ENCODE data around the gene CECR2.

Gene CECR2

DNA sequence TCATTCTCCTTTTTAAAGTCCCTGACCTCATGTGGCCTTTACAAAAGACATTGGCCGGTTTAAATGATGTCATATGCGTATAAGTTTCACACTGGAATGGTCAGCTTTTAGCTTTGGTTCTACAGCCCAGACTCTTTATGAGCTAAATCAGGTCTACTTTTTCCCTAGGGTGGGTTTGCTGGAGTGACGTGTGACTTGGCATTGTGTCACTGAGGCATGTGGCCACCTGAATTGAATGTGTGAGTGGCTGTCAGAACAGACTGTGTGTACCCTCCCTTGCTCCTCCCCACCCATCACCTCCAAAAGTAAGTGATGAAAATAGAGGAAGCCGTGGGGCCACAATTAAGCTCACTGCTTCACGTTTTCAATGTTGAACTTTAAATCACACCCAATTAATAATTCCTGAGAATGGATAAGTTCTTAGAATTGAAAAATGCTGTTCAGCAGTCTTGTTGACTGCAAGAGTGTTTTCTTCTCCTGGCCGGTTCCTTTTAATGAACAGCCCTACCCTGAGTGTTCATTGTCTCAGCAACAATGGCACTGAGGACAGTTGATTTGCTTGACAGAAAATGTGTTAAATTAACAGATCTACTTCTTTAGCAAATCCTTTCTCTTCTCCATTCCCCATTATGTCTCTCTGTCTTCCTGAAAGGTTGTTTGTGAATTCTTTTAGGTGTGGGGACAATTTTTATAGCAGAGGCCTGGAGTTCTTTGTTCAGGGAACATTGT, 11.3 kb downstream of the CECR2 start:
- Histone ChIP-seq H3K27me3 (ENCODE audit: control insufficient read depth, insufficient read depth, low read length) (no peaks in the 10 kb centered on the region), H3K9ac (ENCODE audit: low read depth, low read length) (peak overlapping the region; percentile 13; the same call in 1 of the 2 replicates), H3K27ac (ENCODE audit: low read depth, low read length) (peak overlapping the region; percentile 88), H3K36me3 (ENCODE audit: control insufficient read depth, insufficient read depth, low read length) (no peaks in the 10 kb centered on the region), H3K4me1 (ENCODE audit: control insufficient read depth, insufficient read depth, low read length) (peaks cover 62% of the 10 kb centered on the region), H3K9me3 (ENCODE audit: control insufficient read depth, insufficient read depth, low read length) (no peaks in the 10 kb centered on the region), H3K4me3 (ENCODE audit: low read depth, low read length) (peak overlapping the region; percentile 37)

DNA sequence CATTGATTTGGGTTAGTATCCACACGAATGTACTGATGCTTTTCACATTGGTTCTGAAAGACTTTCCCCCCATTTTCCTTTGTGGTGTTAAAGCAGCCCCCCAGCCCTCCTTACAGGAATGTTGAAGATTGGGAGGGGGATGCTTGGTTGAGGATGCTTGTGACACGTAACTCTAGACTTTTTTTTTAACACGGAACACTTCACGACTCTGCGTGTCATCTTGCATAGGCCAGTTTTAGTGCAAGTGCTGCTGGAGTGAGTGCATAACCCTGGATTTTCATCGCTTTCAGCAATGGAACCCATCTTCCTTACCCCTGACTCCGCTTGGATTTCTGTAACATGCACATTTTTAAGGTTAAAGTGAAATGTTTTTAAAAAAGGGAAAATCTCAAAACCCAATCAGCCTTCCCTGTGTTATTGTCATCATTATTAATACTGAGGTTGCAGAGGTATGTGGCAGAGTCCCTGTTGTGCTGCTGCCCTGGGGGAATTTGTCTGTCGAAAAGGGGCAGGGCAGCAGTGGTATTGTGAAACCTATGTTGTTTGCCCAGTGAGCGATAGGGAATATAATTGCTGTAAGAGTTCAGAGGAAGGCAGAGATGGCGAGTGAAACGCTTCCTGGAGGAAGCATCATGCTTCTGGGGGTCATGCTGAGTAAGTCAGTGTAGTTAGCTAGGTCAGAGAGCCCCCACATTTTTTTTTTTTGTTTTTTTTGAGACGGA, 12.1 kb downstream of the CECR2 start:
- H3K4me1 ChIP-seq (ENCODE audit: control insufficient read depth, insufficient read depth, low read length) = peaks cover 65% of the 10 kb centered on the region
- H3K4me3 ChIP-seq (ENCODE audit: low read depth, low read length) = peak overlapping the region; percentile 14
- no peaks in the 10 kb centered on the region for H3K9me3 ChIP-seq (ENCODE audit: control insufficient read depth, insufficient read depth, low read length)
- H3K9ac ChIP-seq (ENCODE audit: low read depth, low read length) = peak overlapping the region; percentile 42; the same call in 1 of the 2 replicates
- no peaks in the 10 kb centered on the region for H3K36me3 ChIP-seq (ENCODE audit: control insufficient read depth, insufficient read depth, low read length)
- no peaks in the 10 kb centered on the region for H3K27me3 ChIP-seq (ENCODE audit: control insufficient read depth, insufficient read depth, low read length)
- peak overlapping the region; percentile 88 for H3K27ac ChIP-seq (ENCODE audit: low read depth, low read length)

DNA sequence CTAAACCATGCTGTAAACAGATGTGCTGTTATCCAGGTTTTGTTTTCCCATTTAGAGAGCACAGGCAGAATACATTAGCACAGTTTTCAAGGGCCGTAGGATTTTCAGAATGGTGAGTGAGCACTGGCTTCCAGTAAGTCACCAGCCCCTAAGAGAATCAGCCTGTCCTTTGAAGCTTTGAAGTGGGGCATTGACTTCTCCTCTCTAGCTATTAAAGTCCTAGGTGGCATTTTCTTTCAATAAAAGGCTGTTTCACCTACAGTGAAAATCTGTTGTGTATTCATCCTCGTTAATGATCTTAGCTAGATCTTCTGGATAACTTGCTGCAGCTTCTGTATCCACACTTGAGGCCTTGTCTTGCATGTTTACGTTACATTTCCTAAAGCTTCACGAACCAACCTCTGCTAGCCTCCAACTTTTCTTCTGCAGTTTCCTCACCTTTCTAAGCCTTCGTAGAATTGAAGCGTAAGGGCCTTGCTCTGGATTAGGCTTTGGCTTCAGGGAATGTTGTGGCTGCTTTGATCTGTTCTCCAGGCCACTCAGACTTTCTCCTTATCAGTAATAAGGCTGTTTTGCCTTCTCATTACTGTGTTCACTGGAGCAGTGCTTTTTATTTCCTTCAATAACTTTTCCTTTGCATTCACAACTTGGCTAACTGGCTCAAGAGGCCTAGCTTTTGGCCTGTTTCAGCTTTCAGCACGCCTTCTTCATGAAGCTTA, 15.5 kb downstream of the CECR2 start:
- H3K4me1 ChIP-seq (ENCODE audit: control insufficient read depth, insufficient read depth, low read length) = peaks cover 57% of the 10 kb centered on the region
- no peaks in the 10 kb centered on the region for H3K27me3 ChIP-seq (ENCODE audit: control insufficient read depth, insufficient read depth, low read length)
- no peaks in the 10 kb centered on the region for H3K9me3 ChIP-seq (ENCODE audit: control insufficient read depth, insufficient read depth, low read length)
- H3K4me3 ChIP-seq (ENCODE audit: low read depth, low read length) = no peak overlapping the region
- no peak overlapping the region for H3K9ac ChIP-seq (ENCODE audit: low read depth, low read length)
- H3K36me3 ChIP-seq (ENCODE audit: control insufficient read depth, insufficient read depth, low read length) = 0 out of 2 replicates have a peak, but pooled peaks cover 7% of the 10 kb centered on the region
- H3K27ac ChIP-seq (ENCODE audit: low read depth, low read length) = peak overlapping the region; percentile 0

DNA sequence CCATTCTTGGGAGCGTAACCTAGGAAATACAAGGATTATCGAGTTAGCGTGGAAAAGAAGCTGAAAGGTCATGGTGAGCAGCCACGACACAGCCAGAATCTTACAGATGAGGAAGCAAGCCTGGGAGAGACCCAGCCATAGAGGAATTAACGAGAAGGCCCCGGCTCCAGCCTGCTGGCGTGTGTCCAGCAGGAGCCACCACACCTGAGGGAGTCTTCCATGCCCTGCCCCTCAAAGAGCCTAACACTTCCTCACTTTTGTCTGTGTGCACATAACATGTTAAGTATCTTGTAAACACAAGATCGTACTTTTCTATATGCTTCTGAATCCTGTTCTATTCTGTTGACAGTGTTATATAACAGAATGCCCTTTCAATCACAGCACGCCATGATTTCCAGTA, 18.1 kb downstream of the CECR2 start:
- no peaks in the 10 kb centered on the region for H3K9me3 ChIP-seq (ENCODE audit: control insufficient read depth, insufficient read depth, low read length)
- H3K27me3 ChIP-seq (ENCODE audit: control insufficient read depth, insufficient read depth, low read length) = no peaks in the 10 kb centered on the region
- peaks cover 51% of the 10 kb centered on the region for H3K4me1 ChIP-seq (ENCODE audit: control insufficient read depth, insufficient read depth, low read length)
- peaks cover 19% of the 10 kb centered on the region for H3K36me3 ChIP-seq (ENCODE audit: control insufficient read depth, insufficient read depth, low read length)
- no peak overlapping the region for H3K9ac ChIP-seq (ENCODE audit: low read depth, low read length)
- H3K4me3 ChIP-seq (ENCODE audit: low read depth, low read length) = no peak overlapping the region
- peak overlapping the region; percentile 42 for H3K27ac ChIP-seq (ENCODE audit: low read depth, low read length)

DNA sequence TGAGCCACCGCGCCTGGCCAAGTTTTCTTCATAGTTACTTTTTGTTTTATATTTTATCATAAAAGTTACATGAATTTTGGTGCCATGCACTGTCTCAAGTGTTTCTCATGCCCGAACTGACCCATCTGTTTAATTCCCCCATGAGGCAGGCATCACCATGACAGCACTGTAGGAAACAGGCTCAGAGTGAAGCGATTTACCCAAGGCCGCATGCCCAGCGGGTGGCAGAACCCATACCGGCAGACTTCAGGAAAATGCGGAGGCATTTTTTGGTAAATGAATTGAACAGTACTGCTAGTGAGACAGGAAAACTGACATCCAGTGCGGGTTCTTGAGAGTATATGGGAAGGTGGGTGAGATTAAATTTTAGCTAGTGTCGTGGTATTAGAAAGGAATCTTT, 19.0 kb downstream of the CECR2 start:
- Histone ChIP-seq H3K4me1 (ENCODE audit: control insufficient read depth, insufficient read depth, low read length) (peaks cover 49% of the 10 kb centered on the region), H3K27ac (ENCODE audit: low read depth, low read length) (no peak overlapping the region), H3K9ac (ENCODE audit: low read depth, low read length) (no peak overlapping the region), H3K27me3 (ENCODE audit: control insufficient read depth, insufficient read depth, low read length) (no peaks in the 10 kb centered on the region), H3K4me3 (ENCODE audit: low read depth, low read length) (no peak overlapping the region), H3K36me3 (ENCODE audit: control insufficient read depth, insufficient read depth, low read length) (peaks cover 19% of the 10 kb centered on the region), H3K9me3 (ENCODE audit: control insufficient read depth, insufficient read depth, low read length) (no peaks in the 10 kb centered on the region)

DNA sequence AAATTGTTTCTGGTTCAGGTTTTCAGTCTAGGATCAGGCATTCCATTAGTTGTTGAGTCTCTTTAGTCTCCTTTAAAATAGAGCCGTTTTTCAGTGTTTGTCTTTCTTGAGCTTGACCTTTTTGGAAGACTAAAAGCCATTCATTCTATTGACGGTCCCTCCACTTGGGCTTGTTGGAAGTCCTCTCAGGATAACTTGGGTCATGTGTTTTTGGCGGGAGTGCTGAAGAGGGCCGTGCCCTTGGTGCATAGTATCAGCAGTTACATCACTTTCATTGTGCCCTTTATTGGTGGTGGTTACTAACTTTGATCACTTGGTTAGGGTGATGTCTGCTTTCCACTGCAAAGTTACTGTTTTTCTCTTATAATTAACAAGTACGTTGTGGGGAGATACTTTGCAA, 20.8 kb downstream of the CECR2 start:
- H3K9ac ChIP-seq (ENCODE audit: low read depth, low read length) = no peak overlapping the region
- no peaks in the 10 kb centered on the region for H3K9me3 ChIP-seq (ENCODE audit: control insufficient read depth, insufficient read depth, low read length)
- peaks cover 41% of the 10 kb centered on the region for H3K4me1 ChIP-seq (ENCODE audit: control insufficient read depth, insufficient read depth, low read length)
- H3K27me3 ChIP-seq (ENCODE audit: control insufficient read depth, insufficient read depth, low read length) = no peaks in the 10 kb centered on the region
- H3K4me3 ChIP-seq (ENCODE audit: low read depth, low read length) = no peak overlapping the region
- H3K36me3 ChIP-seq (ENCODE audit: control insufficient read depth, insufficient read depth, low read length) = peaks cover 19% of the 10 kb centered on the region
- H3K27ac ChIP-seq (ENCODE audit: low read depth, low read length) = no peak overlapping the region

DNA sequence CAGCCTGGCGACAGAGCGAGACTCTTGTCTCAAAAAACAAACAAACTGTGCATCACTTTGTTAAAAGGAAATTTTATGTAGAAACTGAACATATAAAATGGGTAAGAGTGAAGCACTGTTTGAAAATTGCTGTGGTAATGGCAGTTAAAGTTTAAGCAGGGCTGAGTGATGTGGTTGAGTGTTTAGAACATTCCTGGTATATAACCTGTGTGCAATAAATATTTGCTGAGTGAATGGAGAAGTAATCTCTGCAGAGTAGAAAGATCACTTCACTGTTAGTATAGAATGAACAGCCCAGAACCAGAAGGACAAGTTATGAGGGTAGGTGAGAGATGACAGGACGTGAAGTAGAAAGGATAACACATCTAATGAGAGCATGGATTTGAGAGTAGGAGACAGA, 27.3 kb downstream of the CECR2 start:
- Histone ChIP-seq H3K9ac (ENCODE audit: low read depth, low read length) (no peak overlapping the region), H3K4me3 (ENCODE audit: low read depth, low read length) (no peak overlapping the region), H3K36me3 (ENCODE audit: control insufficient read depth, insufficient read depth, low read length) (0 out of 2 replicates have a peak, but pooled peaks cover 3% of the 10 kb centered on the region), H3K27me3 (ENCODE audit: control insufficient read depth, insufficient read depth, low read length) (no peaks in the 10 kb centered on the region), H3K27ac (ENCODE audit: low read depth, low read length) (no peak overlapping the region), H3K4me1 (ENCODE audit: control insufficient read depth, insufficient read depth, low read length) (peaks cover 22% of the 10 kb centered on the region), H3K9me3 (ENCODE audit: control insufficient read depth, insufficient read depth, low read length) (no peaks in the 10 kb centered on the region)

DNA sequence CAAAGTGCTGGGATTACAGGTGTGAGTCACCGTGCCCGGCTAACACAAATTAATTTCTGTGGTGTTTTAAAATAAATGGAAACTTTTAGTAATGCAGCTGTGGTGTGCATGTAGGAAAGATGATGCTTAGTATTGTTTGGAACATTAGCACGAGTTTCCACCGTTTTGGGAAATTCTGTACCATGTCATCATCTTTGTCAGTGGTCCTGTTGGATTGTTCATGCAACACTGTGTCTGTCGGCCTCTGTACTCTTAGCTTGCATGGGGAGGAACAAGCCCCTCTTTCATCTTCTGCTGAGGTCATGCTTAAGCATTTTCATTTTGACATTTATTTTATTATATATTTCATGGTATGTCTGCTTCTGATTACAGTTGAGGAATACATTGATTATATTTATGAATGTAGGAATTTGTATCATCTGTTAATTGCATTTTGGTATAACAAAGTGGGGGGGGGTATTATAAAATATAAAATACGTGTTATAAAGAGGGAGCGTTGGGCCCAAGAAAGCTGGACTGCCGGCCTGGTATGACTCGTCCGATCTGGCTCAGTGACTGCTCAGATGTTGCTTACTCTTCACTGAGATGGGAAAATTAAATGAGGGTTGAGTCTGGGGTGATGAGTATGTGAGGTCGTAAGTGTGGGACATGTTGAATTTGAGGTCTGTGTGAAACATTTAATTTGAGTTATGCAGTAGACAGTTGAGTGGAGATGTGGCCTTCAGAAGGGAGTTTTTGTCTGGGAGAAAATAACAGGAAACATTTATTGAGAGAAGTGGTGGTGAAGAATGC, 28.7 kb downstream of the CECR2 start:
- H3K4me1 ChIP-seq (ENCODE audit: control insufficient read depth, insufficient read depth, low read length) = peaks cover 22% of the 10 kb centered on the region
- no peaks in the 10 kb centered on the region for H3K9me3 ChIP-seq (ENCODE audit: control insufficient read depth, insufficient read depth, low read length)
- no peak overlapping the region for H3K27ac ChIP-seq (ENCODE audit: low read depth, low read length)
- no peaks in the 10 kb centered on the region for H3K27me3 ChIP-seq (ENCODE audit: control insufficient read depth, insufficient read depth, low read length)
- 0 out of 2 replicates have a peak, but pooled peaks cover 3% of the 10 kb centered on the region for H3K36me3 ChIP-seq (ENCODE audit: control insufficient read depth, insufficient read depth, low read length)
- no peak overlapping the region for H3K9ac ChIP-seq (ENCODE audit: low read depth, low read length)
- H3K4me3 ChIP-seq (ENCODE audit: low read depth, low read length) = no peak overlapping the region

DNA sequence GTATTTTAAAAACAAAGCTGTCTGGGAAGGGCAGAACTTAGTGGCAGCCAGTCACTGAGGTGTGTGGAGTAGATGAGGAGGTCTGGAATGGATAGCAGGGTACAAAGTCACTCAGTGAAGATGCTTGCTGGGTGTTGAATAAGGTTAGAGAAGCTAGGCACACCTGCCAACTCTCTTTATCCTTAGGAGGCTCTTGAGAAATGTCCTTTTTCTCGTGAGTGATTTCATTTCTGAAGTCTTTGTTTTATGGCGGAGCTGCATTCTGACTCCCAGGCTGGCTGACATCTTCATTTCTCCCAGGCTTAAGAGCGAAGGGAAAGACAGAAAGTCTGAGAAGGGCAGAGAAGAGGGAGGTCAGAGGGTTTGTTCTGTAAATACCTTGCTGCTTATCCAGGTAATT, 31.0 kb downstream of the CECR2 start:
- Histone ChIP-seq H3K27ac (ENCODE audit: low read depth, low read length) (no peak overlapping the region), H3K9me3 (ENCODE audit: control insufficient read depth, insufficient read depth, low read length) (no peaks in the 10 kb centered on the region), H3K4me1 (ENCODE audit: control insufficient read depth, insufficient read depth, low read length) (peaks cover 26% of the 10 kb centered on the region), H3K27me3 (ENCODE audit: control insufficient read depth, insufficient read depth, low read length) (no peaks in the 10 kb centered on the region), H3K9ac (ENCODE audit: low read depth, low read length) (no peak overlapping the region), H3K36me3 (ENCODE audit: control insufficient read depth, insufficient read depth, low read length) (0 out of 2 replicates have a peak, but pooled peaks cover 3% of the 10 kb centered on the region), H3K4me3 (ENCODE audit: low read depth, low read length) (no peak overlapping the region)

DNA sequence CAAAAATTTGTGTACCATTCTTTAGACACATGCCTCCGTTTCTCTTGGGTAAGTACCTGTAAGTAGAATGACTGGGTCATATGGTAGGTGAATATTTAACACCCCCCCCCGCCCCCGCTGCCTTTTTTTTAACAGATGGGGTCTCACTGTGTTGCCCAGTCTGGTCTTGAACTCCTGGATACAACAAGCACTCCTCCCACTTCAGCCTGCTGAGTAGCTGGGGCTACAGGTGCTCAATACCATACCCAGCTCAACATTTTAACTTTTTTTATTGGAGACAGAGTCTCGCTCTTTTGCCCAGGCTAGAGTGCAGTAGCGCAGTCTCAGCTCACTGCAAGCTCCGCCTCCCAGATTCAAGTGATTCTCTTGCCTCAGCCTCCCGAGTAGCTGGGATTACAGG, 32.5 kb downstream of the CECR2 start:
- Histone ChIP-seq H3K4me1 (ENCODE audit: control insufficient read depth, insufficient read depth, low read length) (peaks cover 25% of the 10 kb centered on the region), H3K36me3 (ENCODE audit: control insufficient read depth, insufficient read depth, low read length) (0 out of 2 replicates have a peak, but pooled peaks cover 3% of the 10 kb centered on the region), H3K9ac (ENCODE audit: low read depth, low read length) (no peak overlapping the region), H3K4me3 (ENCODE audit: low read depth, low read length) (no peak overlapping the region), H3K9me3 (ENCODE audit: control insufficient read depth, insufficient read depth, low read length) (no peaks in the 10 kb centered on the region), H3K27ac (ENCODE audit: low read depth, low read length) (no peak overlapping the region), H3K27me3 (ENCODE audit: control insufficient read depth, insufficient read depth, low read length) (no peaks in the 10 kb centered on the region)

Data from HUES48 (cell line).